GM19455 (cell line): Measurements from ENCODE around the gene MTX2.
"Not testable (repeated sequence)": the region's sequence is repeated elsewhere in the genome, so short reads cannot be mapped to it uniquely, and the experiment has no call there.

Source experiments
- ATAC-seq: cut with Tn5 transposase; IDR thresholded peaks from one replicate; pipeline ENCODE4 v1.9.1; 2021; ENCODE audit not compliant: unreplicated experiment

MTX2 gene

GRCh38 chr2:176370467-176371171, 101.4 kb downstream of the MTX2 start:
- no peak for ATAC-seq

DNA sequence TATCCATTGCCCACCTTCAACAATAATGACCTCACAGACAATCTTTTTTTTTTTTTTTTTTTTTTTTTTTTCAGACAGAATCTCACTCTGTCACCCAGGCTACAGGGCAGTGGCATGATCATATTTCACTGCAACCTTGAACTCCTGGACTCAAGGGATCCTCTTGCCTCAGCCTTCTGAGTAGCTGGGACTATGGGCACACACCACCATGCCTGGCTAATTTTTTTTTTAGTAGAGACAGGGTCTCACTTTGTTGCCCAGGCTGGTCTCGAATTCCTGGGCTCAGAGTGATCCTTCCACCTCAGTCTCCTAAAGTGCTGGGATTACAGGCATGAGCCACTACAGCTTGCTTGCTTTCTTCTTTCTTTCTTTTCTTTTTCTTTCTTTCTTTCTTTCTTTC, 103.9 kb downstream of the MTX2 start:
- ATAC-seq: not testable (repeated sequence)

DNA sequence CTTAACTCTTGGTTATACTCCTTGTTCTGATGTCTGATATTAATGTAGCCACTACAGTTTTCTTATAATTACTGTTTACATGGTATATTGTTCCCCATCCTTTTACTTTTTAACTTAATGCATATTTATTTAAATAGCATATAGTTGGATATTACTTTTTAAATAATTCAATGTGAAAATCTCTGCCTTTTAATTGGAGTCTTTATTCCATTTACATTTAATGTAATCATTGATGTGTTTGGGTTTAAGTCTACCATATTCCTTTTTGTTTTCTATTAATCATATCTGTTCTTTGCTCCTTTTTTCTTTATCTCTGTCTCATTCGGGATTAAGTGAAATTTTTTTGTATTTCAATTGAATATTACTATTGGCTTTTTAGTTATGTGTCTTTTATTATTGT, 109.1 kb downstream of the MTX2 start:
- ATAC-seq: no peak

- ATAC-seq: no peak
Measured at GRCh38 chr2:176380341-176380740, 111.1 kb downstream of the MTX2 start.

GRCh38 chr2:176383100-176383499, 113.9 kb downstream of the MTX2 start:
- ATAC-seq: no peak

DNA sequence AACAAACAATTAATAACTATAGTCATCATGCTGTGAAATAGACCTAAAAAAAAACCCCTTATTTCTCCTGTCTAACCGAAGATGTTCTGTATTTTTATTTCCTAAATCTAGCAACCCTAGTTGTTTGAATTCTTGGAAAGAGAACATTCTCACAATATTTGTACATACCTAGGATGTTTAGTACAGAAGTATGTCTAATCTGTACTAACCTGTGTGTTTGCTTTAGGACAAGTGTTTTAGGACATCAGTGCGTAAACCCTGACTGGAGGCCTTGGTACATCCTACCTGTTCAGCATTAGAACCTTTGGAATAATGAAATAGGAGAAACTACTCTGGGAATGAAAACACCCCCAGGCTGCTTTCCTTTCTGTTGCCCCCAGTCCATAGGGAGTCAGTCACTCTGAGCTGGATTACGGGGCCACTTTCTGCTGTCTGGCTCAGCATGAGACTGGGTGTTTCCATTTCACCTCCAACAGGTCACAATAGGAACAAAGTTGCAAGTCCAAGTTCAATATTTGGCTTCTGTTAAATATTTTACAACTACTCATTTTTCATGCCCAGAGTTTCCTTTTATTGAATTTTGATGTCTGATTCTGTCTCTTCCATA, 114.7 kb downstream of the MTX2 start:
- ATAC-seq: no peak

- no peak for ATAC-seq
Measured at GRCh38 chr2:176385219-176385759, 116.0 kb downstream of the MTX2 start.

GRCh38 chr2:176385838-176386237, 116.6 kb downstream of the MTX2 start:
- ATAC-seq: no peak
